Right lobe of liver (tissue), 4 donors: ENCODE results near the gene UCN2.

ENCODE experiments used
- CTCF ChIP-seq, 4 donors: fragments of 200-600 bp in 3 of 4; fragments of 450-650 bp in 1 of 4; IDR thresholded peaks; one replicate each; pipeline versions ENCODE4 v1.5.1 to v1.8.0; 2016 to 2022; ENCODE audit warnings: antibody characterized with exemption in 4 of 4, mild to moderate bottlenecking in 2 of 4
- POLR2A ChIP-seq: fragments of 450-650 bp; IDR thresholded peaks from one replicate; pipeline ENCODE4 v1.6.1; 2017; ENCODE audit warnings: antibody characterized with exemption, mild to moderate bottlenecking
- donor health status: DM: no; HTN: no; CAD: no.
- donor health status: DM: no; HTN: no; CAD: no.
- donor health status: DM: no; HTN: yes; CAD: no.

- TF ChIP-seq POLR2A, result no peak
- no peak for TF ChIP-seq CTCF (IDR thresholded peaks at IDR 0.05)
These were observed 5.0 kb downstream of the UCN2 start for GRCh38 chr3:48558493-48559134.
